ENCODE data around the gene CCDC38.
"Not testable (repeated sequence)": the region's sequence is repeated elsewhere in the genome, so short reads cannot be mapped to it uniquely, and the experiment has no call there.

The CCDC38 gene

DNA sequence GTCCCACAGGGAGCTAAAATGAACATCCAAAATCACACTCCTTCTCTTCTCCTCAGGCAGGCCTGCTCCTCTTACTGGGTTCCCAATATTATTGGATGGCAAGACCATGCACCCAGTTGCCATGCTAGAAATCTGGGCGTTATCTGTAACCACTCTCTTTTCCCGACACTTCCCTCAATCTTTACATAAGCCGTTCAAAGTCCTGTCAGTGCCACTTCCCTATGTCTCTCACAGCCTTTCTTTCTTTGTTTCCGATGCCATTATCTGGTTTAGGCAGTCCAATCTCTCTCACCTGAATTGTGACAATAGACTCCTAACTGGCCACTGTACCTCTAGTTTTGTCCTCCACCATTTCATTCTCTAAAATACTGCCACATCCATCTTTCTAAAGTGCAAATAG, 59.5 kb downstream of the CCDC38 start:
- DNase-seq (ENCODE audit: low read depth, low spot score), result no peak

DNA sequence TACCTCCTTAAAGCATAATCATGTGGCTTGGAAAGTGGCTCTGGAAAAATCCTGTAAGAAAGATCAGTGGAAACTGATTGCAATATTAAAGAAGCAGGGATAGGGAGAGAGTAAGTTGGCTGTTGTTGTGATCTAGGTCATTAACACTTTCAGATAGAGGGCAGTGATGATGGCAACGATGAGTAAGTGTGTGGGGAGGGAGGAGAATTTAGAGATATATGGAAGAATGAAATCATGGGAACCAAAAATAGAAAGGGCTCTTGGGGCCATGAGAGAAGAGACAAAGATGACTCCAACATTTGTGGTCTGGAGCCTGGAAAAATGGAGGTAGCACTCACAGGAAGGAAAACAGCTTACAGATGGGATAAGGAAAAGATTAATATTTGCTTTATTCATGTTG, 60.3 kb downstream of the CCDC38 start:
- DNase-seq (ENCODE audit: low read depth, low spot score), result peak; percentile 2

DNA sequence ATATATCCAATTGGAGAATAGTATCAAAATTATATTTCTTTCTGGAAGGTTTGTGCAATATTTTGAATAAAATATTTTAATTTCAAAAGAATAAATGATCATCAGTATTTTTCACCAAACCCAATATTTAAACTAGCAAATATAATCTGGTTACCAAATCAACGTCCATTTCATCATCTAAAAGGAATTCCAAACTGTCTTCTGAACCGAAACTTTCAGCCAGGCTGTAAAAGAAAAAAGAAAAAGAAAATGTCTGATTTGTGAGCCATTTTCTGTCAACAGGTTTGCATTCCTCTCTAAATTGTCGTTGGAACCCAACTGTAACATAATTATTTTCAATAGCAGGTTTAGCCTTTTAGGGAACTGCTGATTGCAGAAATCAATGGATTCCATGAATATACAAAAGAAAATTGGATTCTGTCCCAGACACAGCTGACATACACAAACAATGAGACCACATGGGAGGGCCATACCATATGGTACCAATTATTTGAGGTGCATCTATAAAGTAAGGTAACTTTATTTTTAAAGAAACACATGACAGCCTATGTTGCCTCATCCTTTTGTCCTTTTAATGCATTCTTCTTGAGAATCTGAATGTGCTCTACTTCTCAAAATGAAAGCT, 61.0 kb downstream of the CCDC38 start:
- DNase-seq (ENCODE audit: low read depth, low spot score), result peak; percentile 21

- DNase-seq (ENCODE audit: low read depth, low spot score), result no peak
These were observed 61.5 kb downstream of the CCDC38 start for GRCh38 chr12:95880895-95881294.

DNA sequence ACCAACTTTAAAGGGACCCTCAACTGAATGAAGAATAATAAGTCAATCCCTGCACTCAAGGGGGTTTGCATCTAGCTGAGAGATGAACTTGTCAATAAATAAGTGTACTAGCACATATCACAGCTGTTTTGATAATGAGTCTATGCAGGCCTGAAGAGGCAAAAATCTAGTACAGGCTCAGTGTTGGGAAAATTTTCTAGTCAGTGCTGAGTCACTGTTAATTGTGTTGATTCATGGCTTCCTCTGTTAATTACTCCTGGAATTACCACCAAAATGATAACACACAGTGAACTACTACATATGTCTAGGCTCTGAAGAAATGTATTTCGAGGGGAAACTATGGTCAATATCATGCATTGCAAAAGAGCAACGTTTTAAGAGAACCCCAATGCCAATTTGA, 64.8 kb downstream of the CCDC38 start:
- peak; percentile 1 for DNase-seq (ENCODE audit: low read depth, low spot score)

- DNase-seq (ENCODE audit: low read depth, low spot score), result no peak
These were observed 68.0 kb downstream of the CCDC38 start for GRCh38 chr12:95874452-95874851.

GRCh38 chr12:95870897-95871296, 71.5 kb downstream of the CCDC38 start:
- no peak for DNase-seq (ENCODE audit: low read depth, low spot score)

GRCh38 chr12:95863337-95863736, 79.1 kb downstream of the CCDC38 start:
- no peak for DNase-seq (ENCODE audit: low read depth, low spot score)

DNA sequence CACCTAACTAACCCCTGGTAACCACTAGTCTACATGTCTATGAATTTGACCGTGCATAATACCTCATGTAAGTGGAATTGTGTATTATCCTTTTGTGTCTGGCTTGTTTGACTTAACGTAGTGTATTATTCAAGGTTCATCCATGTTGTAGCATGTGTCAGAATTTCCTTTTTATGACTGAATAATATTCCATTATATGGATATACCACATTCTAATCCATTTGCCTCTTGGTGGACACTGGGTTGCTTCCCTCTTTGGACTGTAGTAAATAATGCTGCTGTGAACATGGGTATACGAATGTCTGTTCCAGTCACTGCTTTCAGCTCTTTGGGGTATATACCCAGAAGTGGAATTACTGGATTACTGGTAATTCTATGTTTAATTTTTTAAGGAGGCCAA, 80.4 kb downstream of the CCDC38 start:
- DNase-seq (ENCODE audit: low read depth, low spot score), result no peak

DNA sequence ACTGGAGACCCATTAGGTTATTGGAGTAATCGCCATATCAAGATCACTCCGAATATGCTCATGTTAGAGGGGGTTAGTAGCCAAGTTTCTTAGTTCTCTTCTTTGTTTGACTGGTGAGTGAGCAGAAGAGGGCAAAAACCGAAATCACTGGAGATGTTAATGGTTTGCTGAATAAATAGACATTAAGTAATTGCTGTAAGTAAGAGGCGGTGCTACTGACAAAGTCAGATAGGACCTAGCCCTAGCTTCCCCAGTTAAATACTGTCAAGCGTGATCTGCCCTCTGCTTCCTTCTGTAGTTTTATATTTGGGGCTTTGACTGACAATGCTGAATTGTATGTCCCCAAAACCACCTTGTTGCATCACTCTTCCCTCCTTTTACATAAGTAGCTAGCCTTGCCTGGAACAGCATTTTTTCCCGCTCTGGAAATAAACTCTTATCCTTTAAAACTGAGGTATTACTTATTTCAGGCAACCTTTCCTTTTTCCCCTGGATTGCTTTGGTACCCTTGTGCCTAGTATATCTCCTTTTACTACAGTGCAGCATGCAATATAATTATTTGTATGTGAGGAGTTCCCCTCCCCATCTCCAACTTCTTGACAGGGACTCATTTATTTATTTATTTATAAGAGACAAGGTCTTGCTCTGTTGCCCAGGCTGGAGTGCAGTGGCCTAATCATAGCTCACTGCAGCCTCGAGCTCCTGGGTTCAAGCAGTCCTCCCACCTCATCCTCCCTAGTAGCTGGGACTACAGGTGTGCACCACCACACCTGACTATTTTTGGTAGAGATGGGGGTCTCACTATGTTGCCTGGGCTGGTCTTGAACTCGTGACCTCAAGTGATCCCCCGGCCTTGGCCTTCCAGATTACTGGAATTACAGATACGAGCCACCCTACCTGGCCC, 82.2 kb downstream of the CCDC38 start:
- peak; percentile 4 for DNase-seq (ENCODE audit: low read depth, low spot score)

DNA sequence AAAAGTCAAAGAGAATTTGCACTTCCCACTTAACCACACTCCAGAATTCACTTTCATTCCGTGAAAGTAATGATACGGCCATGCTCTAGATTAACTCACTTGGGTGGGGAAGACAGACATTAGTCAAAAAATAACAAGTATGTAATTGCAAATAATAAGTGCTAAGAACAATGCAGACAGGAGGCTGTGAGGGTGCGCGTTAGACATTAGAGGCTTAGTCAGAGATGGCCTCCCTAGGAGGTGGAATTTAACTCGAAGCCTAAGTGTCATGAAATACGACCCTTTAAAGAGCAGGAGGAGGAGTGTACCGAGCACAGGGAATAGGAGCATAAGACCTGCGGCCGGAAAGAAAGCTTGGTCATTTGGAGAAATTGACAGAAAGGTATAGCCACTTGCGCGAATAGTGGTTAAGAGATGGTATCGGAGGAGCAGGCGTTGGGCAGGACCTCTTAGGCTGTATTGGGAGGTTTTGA, 83.0 kb downstream of the CCDC38 start:
- peak; percentile 44 for DNase-seq (ENCODE audit: low read depth, low spot score)

DNA sequence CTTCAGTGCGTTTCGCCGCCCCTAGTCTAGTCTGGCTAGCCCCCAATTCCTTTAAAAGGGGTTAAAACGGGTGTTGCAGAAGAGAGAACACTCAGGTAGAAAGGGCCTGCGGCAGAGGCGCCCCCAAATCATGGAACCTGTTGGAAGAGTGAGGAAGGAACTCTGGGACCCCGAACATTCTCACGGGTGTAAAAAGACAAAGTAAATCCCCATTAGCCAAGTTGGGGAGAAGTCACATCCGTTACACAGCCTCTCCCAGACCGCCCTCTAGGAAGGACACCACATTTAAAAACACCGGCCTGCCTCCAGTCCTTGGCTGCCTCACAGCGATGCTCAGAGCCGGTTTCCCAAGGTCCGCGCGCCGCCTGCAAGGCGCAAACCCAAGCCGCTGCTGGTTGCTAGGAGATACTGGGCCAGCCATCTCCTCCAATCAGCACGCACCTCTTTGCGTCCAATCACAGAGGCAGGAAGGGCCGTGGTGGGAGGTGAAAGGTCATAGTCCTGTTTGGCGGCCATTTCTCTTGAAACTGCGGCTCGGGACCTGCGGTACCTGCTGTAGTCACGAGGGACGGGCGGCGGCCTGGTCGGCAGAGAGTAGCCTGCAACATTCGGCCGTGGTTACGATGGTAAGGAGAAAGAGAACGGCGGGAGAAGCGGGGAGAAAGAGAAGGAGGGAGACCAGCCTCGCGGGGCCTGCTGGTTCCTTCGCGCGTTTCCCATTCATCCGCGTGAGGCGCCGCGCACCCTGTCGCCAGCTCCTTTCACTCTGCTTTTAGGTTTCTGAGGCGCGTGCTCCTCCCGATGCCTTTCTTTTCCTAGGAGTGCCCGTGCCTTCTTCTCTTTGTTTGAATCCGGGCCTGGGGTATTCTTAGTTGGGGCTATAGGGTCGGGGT, 83.7 kb downstream of the CCDC38 start, which contains the start of gene SNRPF:
SNRPF (plus strand) TSS at position 502 of the 893 bp plus-strand sequence; CDS start at position 624, 122 bp downstream.
- DNase-seq (ENCODE audit: low read depth, low spot score), result peak; percentile 99

DNA sequence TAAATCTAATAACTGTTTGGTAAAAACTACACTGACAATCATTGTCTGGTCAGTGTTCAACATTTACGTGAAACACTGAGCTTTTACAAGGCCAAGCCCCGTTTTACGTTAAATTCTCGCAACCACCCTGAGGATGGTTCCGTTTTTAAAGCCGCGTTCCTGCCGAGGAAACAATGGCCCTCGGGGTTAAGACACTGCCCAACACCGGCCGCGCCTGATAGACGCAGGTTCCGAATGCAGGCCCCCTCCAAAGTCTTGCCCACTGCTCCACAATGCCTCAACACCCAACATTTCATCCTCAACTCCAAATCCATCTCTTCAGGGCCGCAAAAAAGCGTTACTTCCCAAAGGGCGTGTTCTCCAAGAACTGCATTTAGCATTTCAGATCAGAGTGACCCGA, 84.6 kb downstream of the CCDC38 start:
- DNase-seq (ENCODE audit: low read depth, low spot score), result peak; percentile 16

DNA sequence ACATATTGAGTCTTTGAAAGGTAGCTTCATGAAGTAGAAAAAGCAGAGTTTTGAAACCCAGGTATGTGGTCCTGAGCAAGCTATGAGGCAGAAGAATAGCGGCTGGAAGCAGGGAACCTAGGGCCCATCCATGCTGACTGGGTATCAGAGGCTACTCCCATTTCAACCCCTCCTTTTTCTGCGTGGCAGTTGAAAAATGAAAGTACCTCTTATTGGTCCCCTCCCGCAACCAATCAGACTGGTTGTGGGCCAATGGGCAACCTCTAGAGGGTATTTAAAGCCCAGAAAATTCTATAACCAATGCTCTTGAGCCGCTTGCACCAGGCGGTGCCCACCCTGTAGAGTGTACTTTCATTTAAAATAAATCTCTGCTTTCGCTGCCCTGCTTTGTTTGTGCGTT, 85.3 kb downstream of the CCDC38 start:
- peak; percentile 12 for DNase-seq (ENCODE audit: low read depth, low spot score)

- DNase-seq (ENCODE audit: low read depth, low spot score), result no peak
These were observed 90.3 kb downstream of the CCDC38 start for GRCh38 chr12:95852133-95852532.

DNA sequence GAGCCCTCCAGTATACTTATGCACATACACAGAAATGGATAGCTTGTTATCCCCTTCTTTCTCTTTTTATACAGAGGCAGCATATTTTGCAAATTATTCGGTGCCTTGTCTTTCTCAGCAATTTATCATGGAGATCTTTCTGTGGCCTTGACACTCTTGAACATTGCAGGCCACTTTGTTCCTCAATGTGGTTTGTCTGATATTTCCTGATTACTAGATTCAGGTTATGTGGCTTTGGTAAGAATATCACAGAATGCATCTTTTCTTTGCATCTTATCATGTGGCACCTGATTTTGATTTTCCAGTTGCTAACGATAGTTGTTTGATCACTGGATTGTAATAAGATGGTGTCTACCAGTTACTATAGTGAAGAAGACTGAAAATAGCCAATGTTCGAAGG, 90.8 kb downstream of the CCDC38 start:
- DNase-seq (ENCODE audit: low read depth, low spot score), result no peak

DNA sequence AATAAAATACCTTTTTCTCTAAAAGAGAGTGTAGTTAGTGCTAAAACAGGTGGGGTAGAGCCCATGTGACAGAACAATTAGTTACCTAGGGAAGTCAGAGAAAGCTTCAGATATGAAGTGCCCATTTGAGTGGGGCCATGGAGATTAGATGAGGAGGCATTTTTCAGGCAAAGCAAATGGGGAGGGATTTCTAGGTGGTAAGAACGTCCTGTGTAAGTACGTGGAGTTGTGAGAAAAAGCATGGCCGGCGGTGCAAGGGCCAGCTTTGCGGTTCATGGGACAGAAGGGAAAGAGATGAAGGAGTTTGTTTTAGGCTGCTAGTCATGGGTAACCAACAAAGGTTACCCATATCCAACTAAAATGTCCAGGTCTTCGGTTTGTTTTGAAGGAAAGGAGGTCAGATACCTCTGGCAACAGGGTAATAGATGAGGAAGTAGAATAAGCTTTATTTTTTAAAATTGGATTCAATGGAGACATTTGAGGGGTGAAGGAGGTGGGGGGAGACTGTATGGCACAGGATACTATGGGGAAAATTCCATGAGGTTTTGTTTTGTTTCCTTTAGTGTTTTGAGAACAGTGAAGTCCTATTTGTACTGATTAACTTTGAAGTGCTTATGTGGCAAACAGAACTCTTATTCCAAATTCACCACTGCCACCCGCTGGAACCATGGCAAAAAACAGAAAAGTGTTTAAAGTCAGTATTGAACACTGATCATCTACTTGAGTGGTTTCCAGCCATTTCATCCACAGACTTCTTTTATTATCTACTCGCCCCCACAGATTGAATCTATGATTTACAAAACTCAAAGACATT, 93.6 kb downstream of the CCDC38 start:
- DNase-seq (ENCODE audit: low read depth, low spot score), result peak; percentile 65

- DNase-seq (ENCODE audit: low read depth, low spot score), result not testable (repeated sequence)
These were observed 100.0 kb downstream of the CCDC38 start for GRCh38 chr12:95842426-95842825.

GRCh38 chr12:95838125-95838524, 104.3 kb downstream of the CCDC38 start:
- peak; percentile 29 for DNase-seq (ENCODE audit: low read depth, low spot score)

DNA sequence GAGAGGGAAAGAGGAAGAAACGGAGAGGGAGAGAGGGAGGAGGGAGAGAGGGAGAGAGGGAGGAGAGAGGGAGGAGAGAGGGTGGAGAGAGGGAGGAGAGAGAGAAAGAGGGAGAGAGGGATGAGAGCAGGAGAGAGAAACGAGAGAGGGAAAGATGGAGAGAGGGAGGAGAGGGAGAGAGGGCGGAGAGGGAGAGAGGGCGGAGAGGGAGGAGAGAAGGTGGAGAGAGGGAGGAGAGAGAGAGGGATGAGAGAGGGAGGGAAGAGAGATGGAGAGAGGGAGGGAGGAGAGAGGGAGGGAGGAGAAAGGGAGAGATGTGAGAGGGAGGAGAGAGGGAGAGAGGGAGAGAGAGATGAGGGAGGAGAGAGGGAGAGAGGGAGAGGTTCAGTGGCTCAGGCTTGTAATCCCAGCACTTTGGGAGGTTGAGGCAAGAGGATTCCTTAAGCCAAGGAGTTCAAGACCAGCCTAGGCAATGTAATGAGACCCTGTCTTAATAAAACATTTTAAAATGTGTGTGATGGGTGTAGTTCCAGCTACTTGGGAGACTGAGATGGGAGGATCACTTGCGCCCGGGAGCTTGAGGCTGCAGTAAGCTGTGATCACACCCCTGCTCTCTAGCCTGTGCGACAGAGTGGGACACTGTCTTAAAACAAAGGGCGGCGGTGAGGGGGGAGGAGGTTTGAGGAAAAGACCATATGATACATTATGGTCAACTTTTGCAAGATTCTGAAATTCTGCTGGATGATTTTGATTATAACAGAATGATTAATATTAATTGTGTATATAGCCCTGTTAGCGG, 105.0 kb downstream of the CCDC38 start:
- no peak for DNase-seq (ENCODE audit: low read depth, low spot score)

All from astrocyte of the hippocampus (primary cell).